NCI-H748 (cell line): Measurements from ENCODE around the gene ARHGAP22.
"Not testable (repeated sequence)": the region's sequence is repeated elsewhere in the genome, so short reads cannot be mapped to it uniquely, and the experiment has no call there.

Source experiments
- DNase-seq: peaks from one replicate; lab custom pipeline; 2025; ENCODE audit not compliant: unreplicated experiment; lab: John Stamatoyannopoulos, UW

Gene ARHGAP22

GRCh38 chr10:48439581-48440041 lies 165.3 kb downstream of the ARHGAP22 start:
- DNase-seq = no peak

DNA sequence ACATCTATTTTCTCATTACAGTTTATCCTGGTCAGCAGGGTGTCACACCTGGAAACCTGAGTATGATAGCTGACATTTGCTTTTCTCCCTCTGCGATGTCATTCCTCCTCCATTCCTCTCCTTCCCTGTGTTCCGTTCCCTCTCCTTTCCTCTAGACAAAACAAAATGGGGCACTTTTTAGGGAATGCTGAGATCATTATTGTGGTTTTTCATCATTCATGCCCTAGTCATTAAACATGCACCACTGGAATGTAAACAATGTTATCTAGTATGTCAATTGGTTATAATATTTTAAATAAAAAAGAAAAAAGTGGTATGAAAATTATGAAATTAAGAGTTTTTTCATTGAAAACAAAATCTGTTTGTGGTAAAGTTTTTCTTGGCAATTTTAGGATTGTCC lies 165.8 kb downstream of the ARHGAP22 start:
- no peak for DNase-seq

DNA sequence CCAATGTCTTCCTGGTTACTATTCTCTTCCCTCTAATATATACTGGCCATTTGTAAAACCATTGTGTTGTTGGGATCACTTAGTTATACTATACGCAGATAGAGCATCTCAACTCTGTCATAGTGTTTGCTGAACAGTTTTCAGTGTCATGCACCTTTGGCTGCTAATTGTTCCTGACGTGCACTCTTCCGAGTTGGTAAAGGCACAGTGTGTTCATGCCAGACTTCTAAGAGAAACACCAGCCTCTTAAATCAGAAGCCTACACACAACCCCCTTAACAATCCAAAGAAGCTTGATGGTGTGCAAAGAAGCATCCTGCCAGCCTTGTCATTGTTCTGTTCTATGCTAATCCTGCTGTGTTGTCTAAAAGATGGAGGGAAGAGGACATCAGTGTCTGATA lies 167.3 kb downstream of the ARHGAP22 start:
- no peak for DNase-seq

DNA sequence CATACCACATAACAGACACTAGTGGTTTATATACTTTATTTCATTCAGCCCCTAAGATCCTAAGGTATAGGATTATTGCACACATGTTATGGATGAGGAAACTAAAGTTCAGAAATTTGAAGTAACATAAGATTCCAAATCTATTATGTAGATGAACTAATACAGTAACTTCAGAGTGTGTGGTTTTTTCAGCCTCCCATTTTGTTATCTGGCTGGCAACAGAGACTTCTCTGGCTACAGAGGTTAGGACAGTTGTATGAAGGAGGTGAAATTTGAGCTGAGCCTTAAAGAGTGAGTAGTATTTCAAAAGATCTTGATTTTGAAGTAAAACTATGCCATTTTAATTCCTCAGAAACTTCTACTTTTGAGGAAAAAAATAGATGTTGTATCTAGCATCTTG lies 173.0 kb downstream of the ARHGAP22 start:
- DNase-seq = no peak

- no peak for DNase-seq
Measured at GRCh38 chr10:48430402-48430993, 174.4 kb downstream of the ARHGAP22 start.

DNA sequence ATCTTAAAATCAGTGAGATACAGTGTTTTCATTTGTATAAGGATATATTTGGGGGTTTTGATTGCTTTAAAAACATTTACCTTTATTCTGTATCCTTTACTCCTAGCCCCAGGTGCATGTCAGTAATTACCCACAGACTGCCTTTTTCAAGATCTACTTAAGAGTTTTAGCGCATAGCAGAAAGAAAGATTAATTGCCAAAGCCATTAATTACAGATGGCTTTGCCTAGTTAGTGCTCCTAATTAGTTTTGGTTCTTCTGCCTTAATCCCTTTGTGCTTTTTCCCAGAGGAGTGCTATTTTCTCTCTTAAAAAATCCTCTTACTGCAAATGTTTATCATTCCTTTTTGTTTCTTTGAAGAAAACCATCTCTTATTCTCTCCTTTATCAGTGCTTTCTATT lies 175.6 kb downstream of the ARHGAP22 start:
- DNase-seq = no peak

DNA sequence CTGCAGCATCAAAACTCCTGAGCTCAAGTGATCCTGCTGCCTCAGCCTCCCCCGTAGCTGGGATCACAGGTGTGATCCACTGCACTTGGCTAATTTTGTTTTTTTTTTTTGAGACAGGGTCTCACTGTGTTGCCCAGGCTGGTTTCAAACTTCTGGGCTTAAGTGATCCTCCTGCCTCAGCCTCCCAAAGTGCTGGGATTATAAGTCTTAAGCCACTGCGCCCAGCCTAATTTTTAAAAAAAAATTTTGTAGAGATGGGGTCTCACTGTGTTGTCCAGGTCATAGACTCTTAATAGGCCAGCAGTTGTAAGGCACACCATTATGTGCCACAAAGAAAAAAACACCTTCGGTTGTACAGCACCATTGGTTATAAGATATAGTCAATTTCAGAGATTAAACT lies 176.0 kb downstream of the ARHGAP22 start:
- no peak for DNase-seq

DNA sequence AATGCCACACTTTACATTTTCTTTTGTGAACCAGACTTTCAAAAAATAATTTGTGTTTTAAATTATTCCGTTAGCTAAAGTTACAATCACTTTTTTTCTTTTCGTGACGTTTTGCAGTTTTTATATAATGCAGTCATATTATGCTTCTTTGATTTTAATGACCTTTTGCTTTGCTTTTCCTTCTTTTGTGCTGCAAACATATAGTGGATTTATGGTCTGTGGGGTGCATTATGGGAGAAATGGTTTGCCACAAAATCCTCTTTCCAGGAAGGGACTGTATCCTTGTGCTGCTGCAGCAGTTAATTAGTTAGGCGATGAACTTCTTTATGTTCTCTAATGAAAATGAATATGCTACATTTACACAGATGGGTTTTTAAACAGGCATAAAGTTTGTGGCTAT lies 181.0 kb downstream of the ARHGAP22 start:
- DNase-seq = no peak

DNA sequence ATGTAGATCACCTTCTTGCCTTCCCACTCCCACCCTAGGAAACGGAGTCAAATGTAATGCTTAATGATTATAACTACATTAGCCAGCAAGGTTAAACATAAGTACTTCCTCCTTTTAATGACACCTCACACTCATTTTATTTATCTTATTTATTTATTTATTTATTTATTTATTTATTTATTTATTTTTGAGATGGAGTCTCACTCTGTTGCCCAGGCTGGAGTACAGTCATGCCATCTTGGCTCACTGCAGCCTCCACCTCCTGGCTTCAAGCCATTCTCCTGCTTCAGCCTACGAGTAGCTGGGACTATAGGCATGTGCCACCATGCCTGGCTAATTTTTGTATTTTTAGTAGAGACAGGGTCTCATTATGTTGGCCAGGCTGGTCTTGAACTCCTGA lies 183.0 kb downstream of the ARHGAP22 start:
- not testable (repeated sequence) for DNase-seq

DNA sequence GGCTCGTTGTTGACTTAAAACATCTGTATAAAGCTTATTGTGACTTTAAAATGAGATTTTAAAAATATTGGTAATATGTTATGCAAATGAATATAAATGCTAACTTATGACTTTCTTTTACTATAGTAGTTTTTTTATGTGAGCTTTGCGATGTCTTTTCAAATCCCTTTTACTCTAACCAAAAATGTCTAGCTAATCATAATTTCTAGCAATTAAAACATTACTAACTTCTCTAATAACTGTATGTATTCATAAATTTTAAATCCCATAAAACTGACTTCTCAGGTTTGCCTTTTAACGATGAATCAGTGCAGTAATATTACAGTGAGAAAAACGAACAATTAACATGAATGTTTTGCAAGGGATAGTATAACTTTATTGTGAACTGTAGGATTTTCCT lies 185.2 kb downstream of the ARHGAP22 start:
- no peak for DNase-seq

DNA sequence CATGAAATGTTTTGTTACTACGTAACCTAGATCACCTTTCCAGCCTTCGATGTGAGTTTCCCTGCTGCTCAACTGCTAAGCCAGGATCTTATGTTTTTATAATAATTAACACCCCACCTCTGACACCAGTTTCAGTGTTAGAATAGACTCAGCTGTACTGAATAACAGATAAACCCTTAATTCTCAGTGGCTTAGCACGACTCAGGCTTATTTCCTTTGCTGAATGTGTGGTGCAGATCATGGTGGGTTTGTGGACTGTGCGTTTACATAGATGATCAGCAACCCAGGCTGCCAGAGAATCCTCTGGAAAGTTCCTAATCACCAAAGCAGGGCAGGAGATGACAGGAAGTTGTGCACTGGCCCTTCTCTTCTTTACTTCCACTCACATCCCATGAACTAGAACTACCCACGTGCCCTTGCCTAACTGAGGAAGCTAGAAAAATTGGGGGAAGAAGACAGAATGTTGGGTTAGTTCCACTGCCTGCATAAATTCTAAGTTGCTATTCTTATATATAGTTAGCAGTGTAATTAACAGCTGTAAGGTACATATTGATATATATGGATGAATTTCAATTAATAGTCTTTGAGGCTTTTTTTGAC lies 186.6 kb downstream of the ARHGAP22 start:
- DNase-seq = no peak

DNA sequence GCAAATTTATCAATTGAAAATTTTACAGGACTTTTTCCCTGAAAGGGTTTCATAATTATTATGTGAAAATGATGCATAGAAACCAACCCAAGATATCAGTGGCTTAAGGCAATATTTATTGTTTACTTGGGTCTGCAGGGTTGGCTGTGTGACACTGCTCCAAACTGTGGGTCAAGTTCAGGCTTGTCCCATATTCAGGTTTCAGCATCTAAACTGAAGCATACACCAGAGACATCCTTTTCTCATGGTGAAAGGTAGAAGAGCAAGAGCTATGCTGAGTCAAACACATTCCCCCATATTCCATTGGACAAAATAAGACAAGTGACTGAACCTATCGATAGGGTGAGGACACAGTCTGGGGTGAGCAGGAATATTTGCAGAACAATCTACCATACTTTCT lies 187.5 kb downstream of the ARHGAP22 start:
- DNase-seq = no peak

DNA sequence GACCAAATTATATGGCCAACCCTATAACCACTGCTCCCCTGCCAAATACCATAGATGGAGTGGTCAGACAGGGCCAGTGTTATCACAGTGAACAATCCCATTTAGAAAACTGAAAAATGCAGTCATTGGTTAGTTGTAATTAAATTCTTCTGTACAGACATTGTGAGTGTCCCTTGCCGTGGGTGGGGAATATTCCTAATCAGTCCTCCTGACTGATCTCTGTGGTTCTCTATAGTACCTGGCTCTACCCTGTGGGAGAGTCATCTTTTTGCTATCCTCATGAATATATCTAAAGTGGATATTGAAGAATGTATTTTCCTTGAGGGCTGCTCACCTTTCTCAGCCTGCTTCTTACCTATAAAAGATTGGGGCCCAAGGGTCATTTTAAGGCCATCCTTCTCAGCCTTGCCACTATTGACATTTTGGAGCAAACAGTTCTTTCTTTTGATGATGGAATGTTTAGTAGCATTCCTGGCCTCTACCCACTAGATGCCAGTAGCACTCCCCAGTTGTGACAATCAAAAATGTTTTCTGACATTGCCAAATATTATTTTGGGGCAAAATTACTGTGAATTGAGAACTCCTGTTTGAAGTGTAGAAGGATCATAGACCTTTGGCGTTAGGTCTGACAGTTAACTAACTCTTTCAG lies 188.2 kb downstream of the ARHGAP22 start:
- no peak for DNase-seq

- DNase-seq = no peak
Measured at GRCh38 chr10:48414778-48415177, 190.1 kb downstream of the ARHGAP22 start.

- no peak for DNase-seq
Measured at GRCh38 chr10:48414160-48414559, 190.7 kb downstream of the ARHGAP22 start.

DNA sequence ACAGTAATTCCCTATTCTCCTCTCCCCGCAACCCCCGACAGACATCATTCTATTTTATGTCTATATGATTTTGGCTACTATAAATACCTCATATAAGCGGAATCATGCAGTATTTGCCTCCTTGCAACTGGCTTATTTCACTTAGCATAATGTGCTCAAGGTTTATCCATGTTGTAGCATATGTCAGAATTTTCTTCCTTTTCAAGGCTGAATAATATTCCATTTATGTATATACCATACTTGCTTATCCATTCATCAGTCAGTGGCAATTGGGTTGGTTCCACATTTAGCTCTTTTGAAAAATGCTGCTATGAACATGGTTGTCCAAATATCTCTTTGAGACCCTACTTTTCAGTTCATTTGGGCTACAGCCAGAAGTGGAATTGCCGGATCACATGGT lies 191.9 kb downstream of the ARHGAP22 start:
- DNase-seq = no peak

DNA sequence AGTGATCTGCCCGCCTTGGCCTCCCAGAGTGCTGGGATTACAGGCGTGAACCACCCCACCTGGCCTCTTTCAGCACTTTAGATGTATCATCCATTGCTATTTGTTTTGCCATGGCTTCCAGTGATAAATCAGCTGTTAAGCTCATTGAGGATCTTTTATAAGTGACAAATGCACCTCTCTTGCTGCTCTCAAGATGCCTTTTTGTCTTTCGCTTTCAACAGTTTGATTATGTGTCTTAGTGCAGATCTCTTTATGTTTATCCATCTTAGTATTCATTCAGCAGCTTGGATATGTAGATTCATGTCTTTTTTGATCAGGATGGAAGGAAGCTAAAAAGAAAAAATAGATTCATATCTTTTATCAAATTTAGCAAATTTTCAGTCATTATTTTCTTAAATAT lies 192.8 kb downstream of the ARHGAP22 start:
- no peak for DNase-seq

DNA sequence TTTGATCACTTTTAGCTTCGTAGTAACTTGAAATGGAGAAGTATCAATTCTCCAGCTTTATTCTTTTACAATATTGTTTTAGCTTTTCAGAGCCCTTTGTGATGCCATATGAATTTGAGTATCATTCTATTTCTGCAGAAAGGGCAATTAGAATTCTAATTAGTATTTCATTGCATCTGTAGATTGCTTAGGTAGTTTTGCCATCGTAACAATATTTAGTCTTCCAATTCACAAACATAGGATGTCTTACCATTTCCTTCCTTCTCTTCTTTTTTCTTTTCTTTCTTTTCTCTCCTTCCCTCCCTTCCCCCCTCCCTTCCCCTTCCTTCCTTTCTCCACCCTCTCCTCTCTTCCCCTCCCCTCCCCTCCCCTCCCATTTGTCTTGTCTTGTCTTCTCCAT lies 193.4 kb downstream of the ARHGAP22 start:
- no peak for DNase-seq

DNA sequence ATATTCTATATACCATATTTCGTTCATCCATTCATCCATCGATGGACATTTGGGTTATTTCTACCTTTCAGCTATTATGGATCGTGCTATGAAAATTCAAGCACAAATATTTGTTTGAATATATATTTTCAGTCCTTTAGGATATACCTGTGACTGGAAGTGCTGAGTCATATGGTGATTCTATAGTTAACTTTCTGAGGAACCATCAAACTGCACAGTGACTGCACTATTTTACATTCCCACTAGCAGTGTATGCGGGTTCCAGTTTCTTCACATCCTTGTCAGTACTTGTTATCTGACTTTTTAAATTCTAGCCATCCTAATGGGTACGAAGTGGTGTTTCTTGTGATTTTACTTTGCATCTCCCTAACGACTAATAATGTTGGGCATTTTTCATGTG lies 194.4 kb downstream of the ARHGAP22 start:
- DNase-seq = no peak

DNA sequence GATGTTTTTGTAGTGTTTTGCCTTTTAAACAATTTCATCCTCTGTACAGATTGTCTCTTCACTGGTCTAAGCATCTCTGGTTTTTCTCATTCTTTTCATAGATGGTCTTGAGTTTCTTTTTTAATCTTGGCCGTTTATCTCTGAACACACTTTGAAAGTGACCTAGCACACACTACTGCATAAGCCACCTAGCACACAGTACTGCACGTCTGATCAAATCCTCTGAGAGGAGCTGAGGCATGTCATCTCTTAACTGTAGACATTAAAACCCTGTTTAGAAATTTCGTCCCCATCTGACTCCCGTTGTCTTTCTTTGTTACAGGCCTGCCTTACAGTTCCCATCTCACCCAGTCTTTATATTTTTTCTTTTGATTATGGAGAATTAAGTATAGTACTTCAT lies 198.2 kb downstream of the ARHGAP22 start:
- no peak for DNase-seq

DNA sequence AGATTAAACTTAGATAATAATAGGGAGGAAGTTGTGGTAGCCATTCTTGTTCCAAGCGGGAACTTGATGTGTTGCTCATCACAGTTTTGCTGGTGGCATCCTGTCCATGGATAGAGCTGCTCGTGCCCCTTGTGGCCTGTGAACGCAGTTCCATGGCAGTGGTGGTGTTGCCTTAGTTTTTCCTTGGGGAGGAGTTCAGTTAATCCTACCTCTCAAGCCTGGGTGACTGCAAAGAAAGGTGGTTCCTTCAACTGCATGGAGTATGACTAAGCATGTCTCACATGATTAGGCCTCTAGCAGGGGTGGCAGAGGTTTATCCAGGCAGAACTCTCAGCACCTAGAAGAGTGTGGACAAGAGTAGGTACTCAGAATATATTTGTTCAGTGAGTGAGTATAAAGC lies 198.7 kb downstream of the ARHGAP22 start:
- DNase-seq = no peak

DNA sequence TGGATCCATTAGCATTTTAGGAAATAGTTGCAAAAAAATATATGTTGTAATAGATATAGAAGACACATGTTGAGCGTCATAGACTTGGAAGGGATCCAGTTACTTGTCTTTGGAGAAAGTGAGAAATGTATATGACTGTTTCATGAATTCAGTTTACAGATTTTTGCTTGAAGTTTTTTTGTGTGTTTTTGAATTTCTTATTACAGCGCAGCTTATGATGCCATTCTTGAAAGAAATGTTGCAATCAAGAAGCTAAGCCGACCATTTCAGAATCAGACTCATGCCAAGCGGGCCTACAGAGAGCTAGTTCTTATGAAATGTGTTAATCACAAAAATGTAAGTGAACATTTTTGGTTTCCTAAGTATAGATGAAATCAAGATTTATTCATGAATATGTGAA lies 200.2 kb downstream of the ARHGAP22 start:
- no peak for DNase-seq

GRCh38 chr10:48400850-48401220 lies 204.0 kb downstream of the ARHGAP22 start:
- no peak for DNase-seq
